OCI-LY1 (cell line): Measurements from ENCODE around the gene DUSP1.

ENCODE experiments used
- EZH2 ChIP-seq: fragments of 200-600 bp; sonication (generic), shearing (Covaris generic); IDR thresholded peaks from 2 replicates; pipeline ENCODE4 v1.8.0; 2017; ENCODE audit warnings: borderline replicate concordance, mixed run types, mild to moderate bottlenecking, antibody characterized with exemption, low read length, moderate library complexity, mixed read lengths
- TF ChIP-seq, protein P1 (sequence below): fragments of 200-600 bp; sonication (generic), shearing (Covaris generic); IDR thresholded peaks from 2 replicates; pipeline ENCODE4 v1.5.1; 2017; ENCODE audit warnings: mild to moderate bottlenecking, antibody characterized with exemption, low read length, moderate library complexity, mixed read lengths

DNA sequence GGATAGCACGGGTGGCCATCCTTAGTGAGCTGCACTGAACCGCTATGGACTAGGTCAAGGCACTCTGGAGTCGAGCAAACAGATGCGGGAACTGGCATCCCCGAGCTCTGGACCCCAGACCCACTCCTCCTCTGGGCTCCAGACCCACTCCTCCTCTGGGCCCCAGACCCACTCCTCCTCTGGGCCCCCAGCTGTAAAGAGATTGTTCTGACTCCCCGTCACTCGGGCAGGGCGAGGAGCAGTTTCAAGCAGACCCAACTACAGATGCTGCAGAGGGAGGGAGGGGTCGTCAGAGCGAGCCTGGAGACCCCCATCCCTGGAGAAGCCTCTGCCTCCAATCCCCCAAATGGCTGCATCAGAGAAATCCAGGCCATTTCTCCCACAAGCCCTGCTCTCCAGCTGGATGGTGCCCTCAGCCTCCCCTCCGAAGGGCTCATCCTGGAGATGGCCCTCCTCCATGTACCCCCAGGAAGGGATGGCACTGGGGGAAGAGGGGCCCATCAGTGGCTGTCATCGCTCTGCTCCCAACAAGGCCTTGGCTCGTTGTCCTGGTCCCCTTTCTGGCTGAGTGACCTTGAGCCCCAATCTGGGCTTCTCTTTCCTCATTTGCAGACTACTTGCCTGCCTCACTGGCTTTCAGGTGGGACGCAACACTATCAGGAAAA lies 38.7 kb downstream of the DUSP1 start:
- no peak for TF ChIP-seq EZH2
- TF ChIP-seq, protein P1, sequence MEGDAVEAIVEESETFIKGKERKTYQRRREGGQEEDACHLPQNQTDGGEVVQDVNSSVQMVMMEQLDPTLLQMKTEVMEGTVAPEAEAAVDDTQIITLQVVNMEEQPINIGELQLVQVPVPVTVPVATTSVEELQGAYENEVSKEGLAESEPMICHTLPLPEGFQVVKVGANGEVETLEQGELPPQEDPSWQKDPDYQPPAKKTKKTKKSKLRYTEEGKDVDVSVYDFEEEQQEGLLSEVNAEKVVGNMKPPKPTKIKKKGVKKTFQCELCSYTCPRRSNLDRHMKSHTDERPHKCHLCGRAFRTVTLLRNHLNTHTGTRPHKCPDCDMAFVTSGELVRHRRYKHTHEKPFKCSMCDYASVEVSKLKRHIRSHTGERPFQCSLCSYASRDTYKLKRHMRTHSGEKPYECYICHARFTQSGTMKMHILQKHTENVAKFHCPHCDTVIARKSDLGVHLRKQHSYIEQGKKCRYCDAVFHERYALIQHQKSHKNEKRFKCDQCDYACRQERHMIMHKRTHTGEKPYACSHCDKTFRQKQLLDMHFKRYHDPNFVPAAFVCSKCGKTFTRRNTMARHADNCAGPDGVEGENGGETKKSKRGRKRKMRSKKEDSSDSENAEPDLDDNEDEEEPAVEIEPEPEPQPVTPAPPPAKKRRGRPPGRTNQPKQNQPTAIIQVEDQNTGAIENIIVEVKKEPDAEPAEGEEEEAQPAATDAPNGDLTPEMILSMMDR = no peak
